Trophoblast cell (in vitro differentiated cells and primary cell): ENCODE results near the gene GATA5.

Source experiments
- DNase-seq, 2 donors: peaks; one replicate each; pipeline ENCODE4 v3.0.0-alpha.2; 2016
- H2AFZ ChIP-seq: 2 replicates; pipeline ENCODE4 v1.6.1; 2013; ENCODE audit warnings: low read length, moderate library complexity, mild to moderate bottlenecking; ENCODE audit not compliant: insufficient read depth, poor library complexity
- H2AK5ac ChIP-seq: 2 replicates; pipeline ENCODE4 v1.6.1; 2013; ENCODE audit warnings: mild to moderate bottlenecking, low read length
- H2BK120ac ChIP-seq: 2 replicates; pipeline ENCODE4 v1.6.1; 2013; ENCODE audit warnings: low read length, mild to moderate bottlenecking, moderate library complexity; ENCODE audit not compliant: insufficient read depth, poor library complexity
- H2BK12ac ChIP-seq: 2 replicates; pipeline ENCODE4 v1.6.1; 2013; ENCODE audit warnings: mild to moderate bottlenecking, low read length, moderate library complexity
- H2BK5ac ChIP-seq: 2 replicates; pipeline ENCODE4 v1.6.1; 2013; ENCODE audit warnings: low read length, low read depth, moderate library complexity, mild to moderate bottlenecking; ENCODE audit not compliant: poor library complexity
- H3K14ac ChIP-seq: 2 replicates; pipeline ENCODE4 v1.6.1; 2013; ENCODE audit warnings: mild to moderate bottlenecking, low read length
- H3K18ac ChIP-seq: 2 replicates; pipeline ENCODE4 v1.6.1; 2013; ENCODE audit warnings: mild to moderate bottlenecking, low read length
- H3K23ac ChIP-seq: 2 replicates; pipeline ENCODE4 v1.6.1; 2013; ENCODE audit warnings: low read length
- H3K27ac ChIP-seq: 2 replicates; pipeline ENCODE4 v1.5.1; 2013; ENCODE audit warnings: low read depth, mild to moderate bottlenecking, inconsistent platforms, low read length, moderate library complexity
- H3K27me3 ChIP-seq: 2 replicates; pipeline ENCODE4 v1.6.1; 2013; ENCODE audit warnings: inconsistent platforms, mild to moderate bottlenecking, low read length, moderate library complexity; ENCODE audit not compliant: insufficient read depth
- H3K36me3 ChIP-seq, 2 experiments: 1 replicate in 1 of 2; 2 replicates in 1 of 2; pipeline ENCODE4 v1.6.1; 2013; ENCODE audit warnings: low read length in 2 of 2, mild to moderate bottlenecking in 2 of 2, moderate library complexity in 1 of 2; ENCODE audit not compliant: insufficient read depth in 2 of 2, control insufficient read depth in 1 of 2
- H3K4ac ChIP-seq: 2 replicates; pipeline ENCODE4 v1.6.1; 2013; ENCODE audit warnings: low read depth, mild to moderate bottlenecking, low read length, moderate library complexity
- H3K4me1 ChIP-seq, 2 experiments: 1 replicate in 1 of 2; 2 replicates in 1 of 2; pipeline ENCODE4 v1.6.1; 2013; ENCODE audit warnings: low read length in 2 of 2, mild to moderate bottlenecking in 2 of 2, moderate library complexity in 1 of 2; ENCODE audit not compliant: insufficient read depth in 2 of 2, control insufficient read depth in 1 of 2
- H3K4me2 ChIP-seq: 2 replicates; pipeline ENCODE4 v1.6.1; 2013; ENCODE audit warnings: inconsistent platforms, mild to moderate bottlenecking, low read length, moderate library complexity
- H3K4me3 ChIP-seq: 2 replicates; pipeline ENCODE4 v1.5.1; 2013; ENCODE audit warnings: mild to moderate bottlenecking, low read depth, low read length, inconsistent platforms
- H3K79me1 ChIP-seq: one replicate; pipeline ENCODE4 v1.6.1; 2013; ENCODE audit warnings: low read length
- H3K79me2 ChIP-seq: 2 replicates; pipeline ENCODE4 v1.6.1; 2013; ENCODE audit warnings: low read length, mild to moderate bottlenecking; ENCODE audit not compliant: control insufficient read depth, insufficient read depth, poor library complexity
- H3K9ac ChIP-seq: 2 replicates; pipeline ENCODE4 v1.6.1; 2013; ENCODE audit warnings: mild to moderate bottlenecking, low read length
- H3K9me3 ChIP-seq: 2 replicates; pipeline ENCODE4 v1.6.1; 2013; ENCODE audit warnings: low read depth, mild to moderate bottlenecking, control low read depth, inconsistent platforms, low read length; ENCODE audit not compliant: insufficient read depth
- H4K12ac ChIP-seq: 2 replicates; pipeline ENCODE4 v1.6.1; 2013; ENCODE audit warnings: low read depth, mild to moderate bottlenecking, low read length, moderate library complexity
- H4K8ac ChIP-seq: 2 replicates; pipeline ENCODE4 v1.6.1; 2013; ENCODE audit warnings: low read depth, mild to moderate bottlenecking, low read length, moderate library complexity
- H4K91ac ChIP-seq: one replicate; pipeline ENCODE4 v1.6.1; 2013; ENCODE audit warnings: low read depth, mild to moderate bottlenecking, low read length, moderate library complexity
- WGBS: extraction: QIAGEN DNeasy Blood & Tissue Kit; methylation state at CpG from one replicate; pipeline ENCODE4 v1.1.7; 2013; ENCODE audit warnings: missing lambda C conversion rate; ENCODE audit not compliant: insufficient read length, insufficient coverage; ENCODE audit errors: extremely low coverage; 5-methylcytosine and 5-hydroxymethylcytosine counted together

Gene GATA5

DNA sequence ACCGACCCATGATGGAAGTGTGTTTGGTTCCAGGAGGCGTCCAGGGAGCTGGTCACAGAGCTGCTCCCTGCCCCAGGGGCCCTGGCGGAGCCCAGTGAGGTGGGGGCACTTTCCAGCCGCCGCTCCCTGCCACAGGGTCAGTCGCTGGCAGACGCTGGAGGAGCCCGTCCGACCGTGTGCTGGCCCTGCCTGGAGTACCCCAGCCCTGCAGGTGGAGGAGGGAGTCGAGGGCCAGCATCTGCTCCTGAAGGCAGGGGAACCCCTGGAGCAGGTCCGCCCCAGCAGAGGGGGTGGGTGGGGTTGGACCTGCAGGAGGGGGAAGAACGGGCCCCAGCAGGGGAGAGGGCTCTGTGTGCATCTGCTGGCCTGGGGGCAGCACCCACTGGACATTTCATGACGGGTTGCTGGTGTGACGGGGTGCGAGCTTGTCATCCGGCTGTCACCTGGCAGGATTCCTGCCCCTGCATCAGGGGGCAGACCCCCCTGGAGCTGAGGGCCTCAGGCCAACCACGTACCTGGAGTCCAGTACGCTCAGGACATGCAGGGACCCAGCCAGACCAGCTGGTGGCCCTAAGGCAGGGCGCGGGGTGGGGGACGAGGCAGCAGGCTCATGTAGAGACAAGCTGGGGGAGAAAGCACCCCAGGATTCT is 32.3 kb upstream of the GATA5 start:
- Histone ChIP-seq H3K79me2 (no peaks in the 10 kb centered on the region), H3K27me3 (no peaks in the 10 kb centered on the region), H3K23ac (no peak overlapping the region), H4K91ac (no peak overlapping the region), H3K79me1 (no peaks in the 10 kb centered on the region), H2BK5ac (no peak overlapping the region), H2BK120ac (no peak overlapping the region), H4K12ac (no peak overlapping the region), H3K18ac (no peak overlapping the region), H3K36me3 (no peaks in the 10 kb centered on the region), H4K8ac (no peak overlapping the region), H3K4me1 (no peaks in the 10 kb centered on the region), H3K4me3 (no peak overlapping the region), H2AFZ (no peak overlapping the region), H3K9ac (no peak overlapping the region), H2AK5ac (no peak overlapping the region), H2BK12ac (no peak overlapping the region), H3K14ac (no peak overlapping the region), H3K9me3 (peaks cover 3% of the 10 kb centered on the region), H3K4ac (no peak overlapping the region), H3K4me2 (no peak overlapping the region), H3K27ac (no peak overlapping the region)
- WGBS, result no CpG with 5 or more reads among the region's 22 CpGs
- DNase-seq, result no peak

DNA sequence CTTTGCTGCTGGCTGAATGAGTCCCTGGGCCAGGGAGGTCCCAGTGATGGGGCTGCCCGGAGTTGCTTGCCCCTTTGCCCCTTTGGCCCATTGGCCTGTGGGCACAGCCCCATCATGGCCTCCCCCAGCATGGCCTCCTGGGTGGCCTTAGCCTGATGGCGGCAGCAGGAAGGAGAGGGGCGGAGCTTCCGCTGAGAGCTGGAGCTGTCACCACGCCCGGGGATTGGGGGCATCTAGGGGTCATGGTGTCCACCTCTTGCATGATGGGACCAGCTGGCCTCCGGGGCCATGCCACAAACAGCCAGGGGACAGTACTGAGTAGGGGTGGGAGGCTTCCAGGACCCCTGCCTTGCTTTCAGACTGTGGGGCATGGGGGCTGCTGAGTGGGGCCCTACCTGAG is 31.5 kb upstream of the GATA5 start:
- no peak overlapping the region for H3K9ac ChIP-seq
- no peaks in the 10 kb centered on the region for H3K79me1 ChIP-seq
- no peak overlapping the region for H2BK12ac ChIP-seq
- H3K4me2 ChIP-seq, result no peak overlapping the region
- H3K18ac ChIP-seq, result no peak overlapping the region
- DNase-seq, result no peak
- no peak overlapping the region for H4K8ac ChIP-seq
- H3K36me3 ChIP-seq, result no peaks in the 10 kb centered on the region
- H3K9me3 ChIP-seq, result peaks cover 3% of the 10 kb centered on the region
- H4K91ac ChIP-seq, result no peak overlapping the region
- no peak overlapping the region for H2BK5ac ChIP-seq
- H3K23ac ChIP-seq, result no peak overlapping the region
- WGBS, result no CpG with 5 or more reads among the region's 7 CpGs
- H4K12ac ChIP-seq, result no peak overlapping the region
- no peak overlapping the region for H3K14ac ChIP-seq
- H3K4ac ChIP-seq, result no peak overlapping the region
- H2BK120ac ChIP-seq, result no peak overlapping the region
- no peak overlapping the region for H3K27ac ChIP-seq
- H2AFZ ChIP-seq, result no peak overlapping the region
- no peaks in the 10 kb centered on the region for H3K4me1 ChIP-seq
- no peak overlapping the region for H3K4me3 ChIP-seq
- no peaks in the 10 kb centered on the region for H3K27me3 ChIP-seq
- H3K79me2 ChIP-seq, result no peaks in the 10 kb centered on the region
- no peak overlapping the region for H2AK5ac ChIP-seq

DNA sequence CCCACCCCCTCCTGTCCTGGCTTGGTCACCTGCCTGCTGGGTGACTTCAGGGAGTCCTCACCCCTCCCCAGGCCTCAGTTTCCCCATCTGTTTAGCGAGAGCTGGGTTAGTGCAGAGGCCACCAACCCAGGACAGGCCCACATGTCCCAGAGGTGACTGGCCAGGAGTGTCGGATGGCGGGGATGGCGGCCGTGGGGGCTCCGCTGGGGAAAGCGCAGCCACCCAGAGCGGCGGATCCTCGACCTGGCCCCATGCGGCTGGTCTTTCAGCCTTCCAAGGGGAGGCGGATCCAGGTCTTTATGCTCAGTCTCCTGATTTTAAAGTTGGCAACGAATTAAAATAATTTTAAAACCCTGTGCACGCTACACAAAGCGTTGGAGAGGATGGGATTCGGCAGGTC is 31.0 kb upstream of the GATA5 start:
- H3K4me2 ChIP-seq, result no peak overlapping the region
- no peak overlapping the region for H2AFZ ChIP-seq
- H2AK5ac ChIP-seq, result no peak overlapping the region
- no peak overlapping the region for H4K12ac ChIP-seq
- DNase-seq, result no peak
- H3K27ac ChIP-seq, result no peak overlapping the region
- H3K23ac ChIP-seq, result no peak overlapping the region
- no peak overlapping the region for H3K4me3 ChIP-seq
- H2BK12ac ChIP-seq, result no peak overlapping the region
- no peak overlapping the region for H2BK5ac ChIP-seq
- H4K91ac ChIP-seq, result no peak overlapping the region
- H3K79me1 ChIP-seq, result no peaks in the 10 kb centered on the region
- no peaks in the 10 kb centered on the region for H3K27me3 ChIP-seq
- peaks cover 3% of the 10 kb centered on the region for H3K9me3 ChIP-seq
- H4K8ac ChIP-seq, result no peak overlapping the region
- no peaks in the 10 kb centered on the region for H3K36me3 ChIP-seq
- H3K4ac ChIP-seq, result no peak overlapping the region
- no CpG with 5 or more reads among the region's 16 CpGs for WGBS
- no peak overlapping the region for H3K18ac ChIP-seq
- no peak overlapping the region for H3K9ac ChIP-seq
- no peak overlapping the region for H3K14ac ChIP-seq
- no peaks in the 10 kb centered on the region for H3K4me1 ChIP-seq
- H2BK120ac ChIP-seq, result no peak overlapping the region
- H3K79me2 ChIP-seq, result no peaks in the 10 kb centered on the region

- Histone ChIP-seq H3K4ac (no peak overlapping the region), H3K36me3 (no peaks in the 10 kb centered on the region), H3K27me3 (no peaks in the 10 kb centered on the region), H2AK5ac (no peak overlapping the region), H3K23ac (no peak overlapping the region), H2BK120ac (no peak overlapping the region), H2AFZ (no peak overlapping the region), H3K79me1 (no peaks in the 10 kb centered on the region), H3K18ac (no peak overlapping the region), H3K4me3 (no peak overlapping the region), H4K8ac (no peak overlapping the region), H3K9ac (no peak overlapping the region), H3K4me1 (no peaks in the 10 kb centered on the region), H3K4me2 (no peak overlapping the region), H3K9me3 (peaks cover 3% of the 10 kb centered on the region), H4K91ac (no peak overlapping the region), H2BK12ac (no peak overlapping the region), H4K12ac (no peak overlapping the region), H2BK5ac (no peak overlapping the region), H3K27ac (no peak overlapping the region), H3K79me2 (no peaks in the 10 kb centered on the region), H3K14ac (no peak overlapping the region)
- WGBS, result no CpG with 5 or more reads among the region's 9 CpGs
- DNase-seq, result no peak
Measured at GRCh38 chr20:62506087-62506486, 30.3 kb upstream of the GATA5 start.
